ENCODE results near the gene NEU2.
"Not testable (repeated sequence)": the region's sequence is repeated elsewhere in the genome, so short reads cannot be mapped to it uniquely, and the experiment has no call there.

NEU2 gene

DNA sequence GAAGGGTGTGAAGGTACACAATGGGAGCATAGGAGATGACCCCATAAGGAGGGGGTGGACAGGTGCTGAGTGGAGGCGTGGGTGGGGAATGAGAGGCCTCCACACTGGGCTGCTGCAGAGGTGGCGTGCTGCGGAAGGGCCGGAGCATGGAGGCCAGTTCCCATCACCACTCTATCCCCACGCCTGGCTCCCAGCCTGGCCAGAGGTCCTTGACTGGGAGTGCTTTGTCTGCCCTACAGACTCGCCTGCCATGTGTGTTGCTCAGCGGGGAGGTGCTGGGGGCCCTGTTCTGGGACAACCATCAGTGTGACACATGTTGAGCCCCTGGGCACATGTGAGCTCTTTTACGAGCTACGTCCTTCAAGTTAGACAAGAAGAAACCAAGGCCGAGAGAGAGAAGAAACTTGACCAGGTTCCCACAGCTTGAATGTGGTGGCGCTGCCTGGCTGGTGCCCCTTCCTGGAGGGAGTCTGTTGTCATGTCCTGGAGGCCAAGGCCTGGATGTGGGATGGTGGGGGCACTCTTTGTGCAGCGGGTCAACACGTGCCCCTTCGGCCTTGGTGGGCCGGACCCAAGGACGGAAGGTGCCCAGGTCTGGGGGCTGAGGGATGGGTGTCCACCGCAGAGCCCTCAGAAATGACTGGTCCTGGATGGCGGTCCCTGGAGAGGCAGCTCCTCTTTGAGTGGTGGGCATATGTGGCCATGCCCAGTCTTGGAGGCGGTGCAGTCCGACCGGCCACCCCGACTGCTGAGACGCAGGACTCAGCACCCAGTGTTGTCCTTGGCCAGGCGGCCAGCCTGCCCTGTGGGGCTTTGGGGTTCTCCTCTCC lies 26.5 kb downstream of the NEU2 start:
- ATAC-seq, result no peak

- ATAC-seq, result no peak
Measured at GRCh38 chr2:233059547-233059796, 27.0 kb downstream of the NEU2 start.

DNA sequence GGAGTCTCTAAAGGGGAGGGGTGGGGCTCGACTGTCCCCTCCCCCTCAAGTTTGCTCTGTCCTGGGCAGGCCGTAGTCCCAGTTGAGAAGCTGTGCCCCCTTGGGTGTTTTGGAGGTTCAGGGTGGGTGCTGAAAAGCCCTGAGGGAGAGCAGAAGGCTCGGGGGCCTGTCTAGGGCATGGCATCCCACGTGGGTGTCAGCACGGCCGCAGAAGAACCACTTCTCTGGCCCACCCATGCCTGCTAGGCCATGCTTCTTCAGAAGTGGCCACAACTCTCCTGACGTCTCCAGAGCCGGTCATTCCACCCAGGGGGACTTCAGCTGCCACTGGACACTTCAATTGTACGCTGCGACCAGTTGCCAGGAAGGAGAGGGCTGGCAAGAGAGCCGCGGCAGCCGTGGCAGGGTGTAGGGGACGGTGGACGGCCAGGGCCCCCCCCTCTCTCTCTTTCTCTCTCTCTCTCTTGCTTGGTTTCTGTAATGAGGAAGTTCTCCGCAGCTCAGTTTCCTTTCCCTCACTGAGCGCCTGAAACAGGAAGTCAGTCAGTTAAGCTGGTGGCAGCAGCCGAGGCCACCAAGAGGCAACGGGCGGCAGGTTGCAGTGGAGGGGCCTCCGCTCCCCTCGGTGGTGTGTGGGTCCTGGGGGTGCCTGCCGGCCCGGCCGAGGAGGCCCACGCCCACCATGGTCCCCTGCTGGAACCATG lies 27.5 kb downstream of the NEU2 start, which contains the start of gene INPP5D:
TSS of gene INPP5D (plus strand) at position 546 of the 704 bp plus-strand sequence. CDS start at position 683, 137 bp downstream.
- peak; percentile 61 to 71 for ATAC-seq

GRCh38 chr2:233060501-233060979 lies 28.1 kb downstream of the NEU2 start:
- ATAC-seq, result peak; percentile 10 to 13

DNA sequence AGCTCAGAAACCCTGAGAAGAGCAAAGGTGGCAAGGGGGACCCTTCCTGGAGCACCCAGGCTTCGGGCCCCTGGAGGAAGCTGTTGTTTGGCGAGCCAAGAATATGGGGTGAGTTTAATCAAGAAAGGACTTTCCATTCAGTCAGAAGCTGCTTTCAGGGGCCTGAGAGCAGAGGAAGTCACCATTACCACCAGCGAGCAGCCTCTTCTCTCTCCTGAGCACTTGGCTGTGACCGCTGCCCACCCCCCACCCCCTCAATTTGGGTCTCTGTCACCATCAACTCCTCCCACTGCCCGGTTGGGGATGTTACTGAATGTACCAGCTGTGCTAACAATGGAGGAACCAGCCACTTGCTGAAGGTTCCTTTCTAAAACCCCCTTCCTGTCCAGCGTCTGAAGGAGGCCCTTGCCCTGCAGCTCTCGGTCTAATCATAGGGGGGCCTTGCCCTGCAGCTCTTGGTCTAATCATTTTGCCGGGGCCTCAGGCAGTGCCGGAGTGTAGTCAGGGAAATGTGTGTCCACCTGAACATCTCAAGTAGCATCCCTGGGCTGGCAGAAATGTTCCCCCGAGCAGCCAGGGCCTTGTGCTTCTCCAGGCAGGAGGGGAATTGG lies 28.6 kb downstream of the NEU2 start:
- ATAC-seq, result peak; percentile 11 to 13

- ATAC-seq, result peak; percentile 69 to 73
Measured at GRCh38 chr2:233061591-233062450, 29.3 kb downstream of the NEU2 start.

DNA sequence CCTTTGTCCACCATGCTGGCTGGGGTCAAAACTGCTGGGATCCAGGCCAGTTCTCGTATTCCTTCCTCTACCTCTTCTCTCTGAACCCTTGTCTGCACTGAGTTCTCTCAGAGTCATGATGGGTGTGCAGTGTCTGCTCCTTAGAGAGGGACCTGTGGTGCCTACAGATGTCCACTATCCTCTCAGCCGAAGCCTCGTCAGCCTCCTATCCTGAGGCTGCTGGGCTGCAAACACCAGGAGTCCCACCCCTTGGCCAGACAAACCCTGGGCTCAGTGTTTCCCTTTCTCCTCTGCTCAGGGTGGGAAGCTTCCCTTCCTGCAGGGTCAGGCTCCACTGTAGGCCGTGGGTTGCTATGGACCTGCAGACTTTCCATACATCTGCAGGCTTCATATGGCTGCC lies 30.0 kb downstream of the NEU2 start:
- no peak for ATAC-seq

DNA sequence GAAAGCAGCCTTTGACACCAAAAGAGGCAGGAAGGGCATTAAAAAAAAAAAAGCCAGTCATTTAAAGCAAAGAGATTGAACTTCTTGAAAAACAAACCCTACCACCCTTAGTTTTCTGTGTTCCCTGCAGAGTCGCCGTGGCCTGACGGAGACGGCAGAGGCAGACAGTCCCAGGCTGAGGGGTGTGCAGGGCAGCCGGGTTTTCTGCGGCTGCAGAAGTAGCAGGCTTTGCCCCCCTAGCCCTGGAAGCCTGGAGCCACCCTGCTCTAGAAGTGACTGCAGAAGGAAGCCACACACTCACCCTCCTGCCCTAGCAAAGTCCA lies 30.4 kb downstream of the NEU2 start:
- no peak for ATAC-seq

GRCh38 chr2:233063269-233063975 lies 30.9 kb downstream of the NEU2 start:
- ATAC-seq, result no peak

GRCh38 chr2:233063976-233064411 lies 31.5 kb downstream of the NEU2 start:
- no peak for ATAC-seq

DNA sequence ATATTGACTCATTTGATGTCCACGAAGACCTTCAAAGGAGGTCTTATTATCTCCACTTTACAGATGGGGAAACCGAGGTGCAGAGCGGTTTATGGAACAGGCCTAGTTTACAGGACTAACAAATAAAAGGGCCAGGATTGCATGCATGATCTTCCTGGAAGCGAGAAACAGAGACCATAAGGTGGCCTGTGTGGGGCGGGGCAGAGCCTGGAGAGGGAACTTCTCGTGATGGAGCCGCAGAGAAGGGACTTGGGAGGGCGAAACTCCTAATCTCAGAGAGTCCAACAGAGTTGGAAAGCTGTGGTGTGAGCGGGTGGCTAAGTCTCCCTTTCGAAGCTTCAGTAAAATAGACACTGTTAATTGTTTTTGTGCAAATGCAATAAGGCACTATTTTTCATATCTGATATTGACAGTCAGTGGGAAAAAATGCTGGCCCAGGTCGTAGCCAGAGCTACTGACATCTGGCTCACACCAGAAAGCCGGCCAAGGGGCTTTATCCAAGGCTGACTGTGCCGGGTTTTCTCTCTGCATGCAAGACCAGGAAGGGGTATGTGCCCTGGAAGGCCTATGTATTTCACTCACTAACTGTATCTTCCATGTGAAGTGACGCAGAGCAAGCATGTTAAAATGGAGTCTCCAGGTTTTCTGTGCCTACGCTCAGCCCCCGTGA lies 32.2 kb downstream of the NEU2 start:
- no peak for ATAC-seq

DNA sequence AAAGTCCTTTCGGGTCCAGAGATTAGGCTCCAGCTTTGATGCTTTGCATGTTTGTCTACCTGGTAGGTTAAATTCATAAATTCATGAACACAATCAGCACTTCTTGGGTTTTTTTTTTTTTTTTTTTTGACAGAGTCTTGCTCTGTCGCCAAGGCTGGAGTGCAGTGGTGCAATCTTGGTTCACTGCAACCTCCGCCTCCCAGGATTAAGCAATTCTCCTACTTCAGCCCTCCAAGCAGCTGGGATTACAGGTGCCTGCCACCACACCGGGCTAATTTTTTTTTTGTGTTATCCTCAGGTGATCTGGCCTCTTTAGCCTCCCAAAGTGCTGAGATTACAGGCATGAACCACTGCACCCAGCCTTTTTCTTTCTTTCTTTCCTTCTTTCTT lies 32.7 kb downstream of the NEU2 start:
- ATAC-seq, result not testable (repeated sequence)

- ATAC-seq, result no peak
Measured at GRCh38 chr2:233065954-233066470, 33.5 kb downstream of the NEU2 start.

DNA sequence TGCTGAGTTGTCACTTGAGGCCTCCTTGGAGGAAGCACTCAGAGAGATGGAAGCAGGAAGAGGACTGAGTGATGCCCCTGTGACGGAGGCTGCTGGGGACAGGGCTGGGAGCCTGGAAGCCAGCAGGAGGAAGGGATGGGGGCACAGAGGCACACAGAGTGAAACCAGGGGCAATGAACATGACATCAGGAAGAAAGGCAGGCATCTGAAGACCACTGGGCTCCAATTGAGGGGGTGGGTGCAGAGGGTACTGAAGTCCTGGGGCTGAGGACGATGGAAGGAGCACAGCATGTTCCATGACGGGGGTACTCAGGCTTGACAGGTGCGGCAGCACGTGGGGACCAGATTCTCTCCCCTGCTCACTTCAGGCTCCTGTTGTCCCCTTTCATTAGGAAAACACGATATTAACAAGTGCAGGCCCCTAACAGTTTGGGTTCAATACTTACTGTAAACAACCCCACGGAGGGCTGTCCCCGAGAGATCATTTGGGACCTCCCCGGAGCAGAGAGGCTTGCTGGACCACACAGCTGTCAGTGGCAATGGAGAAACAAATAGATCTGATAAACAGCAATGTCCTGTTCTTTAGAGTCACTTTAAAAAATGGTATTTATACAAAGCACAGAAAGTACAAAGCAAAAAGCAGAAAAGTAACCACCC lies 36.4 kb downstream of the NEU2 start:
- ATAC-seq, result no peak

- ATAC-seq, result no peak
Measured at GRCh38 chr2:233072838-233073237, 40.4 kb downstream of the NEU2 start.

GRCh38 chr2:233074106-233074505 lies 41.6 kb downstream of the NEU2 start:
- no peak for ATAC-seq

GRCh38 chr2:233075141-233075965 lies 42.9 kb downstream of the NEU2 start:
- ATAC-seq, result peak; percentile 1 to 2

GRCh38 chr2:233075966-233076339 lies 43.5 kb downstream of the NEU2 start:
- ATAC-seq, result peak; percentile 34

- ATAC-seq, result peak; percentile 25 to 36
Measured at GRCh38 chr2:233076749-233077148, 44.3 kb downstream of the NEU2 start.

- no peak for ATAC-seq
Measured at GRCh38 chr2:233079473-233079877, 47.0 kb downstream of the NEU2 start.
